Upper lobe of left lung (tissue), 6 donors: ENCODE measurements around the gene SCO2. TPM values are rescaled to one million over a fixed set of nuclear protein-coding genes. Genes with fewer than 3 reads are reported as not detected.
A peak's percentile ranks its signal among the peaks of the same experiment; 100 is the strongest.

ENCODE experiments used
- ATAC-seq, 2 donors: fragments of 200-7000 bp; cut with Tn5 transposase; one replicate each; pipeline ENCODE4 v1.9.1; 2022; ENCODE audit warnings: mild to moderate bottlenecking in 2 of 2, moderate library complexity in 2 of 2; ENCODE audit not compliant: low FRiP score in 2 of 2
- DNase-seq, 2 donors: peaks; one replicate each; pipeline ENCODE4 v3.0.0-alpha.2; 2019 to 2020
- H3K27ac ChIP-seq, 4 donors: fragments of 200-600 bp; sonication (generic); one replicate each; pipeline ENCODE4 v1.5.1; 2016 to 2019
- H3K27me3 ChIP-seq, 4 donors: fragments of 200-600 bp; sonication (generic); one replicate each; pipeline ENCODE4 v1.5.1; 2017 to 2019
- H3K36me3 ChIP-seq, 4 donors: fragments of 200-600 bp; sonication (generic); one replicate each; pipeline ENCODE4 v1.5.1; 2016 to 2019
- H3K4me1 ChIP-seq, 4 donors: fragments of 200-600 bp; sonication (generic); one replicate each; pipeline ENCODE4 v1.5.1; 2018 to 2019
- H3K4me3 ChIP-seq, 4 donors: fragments of 200-600 bp; sonication (generic); one replicate each; pipeline ENCODE4 v1.5.1; 2017 to 2019; ENCODE audit warnings: mild to moderate bottlenecking in 2 of 4, moderate library complexity in 1 of 4
- H3K9me3 ChIP-seq, 4 donors: fragments of 200-600 bp; sonication (generic); one replicate each; pipeline ENCODE4 v1.5.1; 2018 to 2019
- CTCF ChIP-seq, 6 experiments: fragments of 450-650 bp in 4 of 6; fragments of 200-600 bp in 2 of 6; sonication (generic) in 2 of 6; IDR thresholded peaks; one replicate each; pipeline ENCODE4 v1.5.1; 2016 to 2019; ENCODE audit warnings: antibody characterized with exemption in 6 of 6
- EP300 ChIP-seq, 4 donors: sonication (generic); formaldehyde crosslinking; IDR thresholded peaks; one replicate each; pipeline ENCODE4 v1.5.1; 2017; ENCODE audit warnings: antibody characterized with exemption in 4 of 4, control low read depth in 2 of 4
- POLR2A ChIP-seq, 4 donors: fragments of 450-650 bp; IDR thresholded peaks; one replicate each; pipeline ENCODE4 v1.5.1; 2016 to 2017; ENCODE audit warnings: antibody characterized with exemption in 4 of 4, mild to moderate bottlenecking in 2 of 4
- POLR2AphosphoS5 ChIP-seq, 2 donors: sonication (generic); formaldehyde crosslinking; IDR thresholded peaks; one replicate each; pipeline ENCODE4 v1.5.1; 2017; ENCODE audit warnings: antibody characterized with exemption in 2 of 2
- WGBS, 2 donors: methylation state at CpG; one replicate each; pipeline ENCODE4 v1.1.5; 2017 to 2018; 5-methylcytosine and 5-hydroxymethylcytosine counted together
- total RNA-seq, 6 donors: library from RNA; depleted of rRNA in 4 of 6; stranded (reverse); fragments of >200 nt in 4 of 6; gene quantifications; one replicate each; pipeline versions ENCODE4 v1.1.0 to v1.2.1, GENCODE V29; 2016 to 2021
- donor health status: DM: no; HTN: no; CAD: no; lungs with moderate emphysema.
- donor health status: DM: no; HTN: yes; CAD: no; lungs with severe emphysema.

The SCO2 gene
- total RNA-seq, 6 donors from 2014 or later = 1.7 to 14.0 (median 9.2) TPM; not detected in 1

GRCh38 chr22:50487290-50488005 is 38.0 kb downstream of the SCO2 start:
- TF ChIP-seq CTCF (IDR thresholded peaks at IDR 0.05) = no peak
- TF ChIP-seq EP300 (IDR thresholded peaks at IDR 0.05) = no peak
- TF ChIP-seq POLR2AphosphoS5 (IDR thresholded peaks at IDR 0.05) = no peak
- TF ChIP-seq POLR2A (IDR thresholded peaks at IDR 0.05) = no peak
- no peak overlapping the region for H3K4me3 ChIP-seq
- peaks cover 0 to 5% (median 0%) of the 10 kb centered on the region in 4 donors for H3K4me1 ChIP-seq
- no peak for ATAC-seq
- H3K27me3 ChIP-seq = peaks cover 0 to 6% (median under 1%) of the 10 kb centered on the region in 4 donors
- H3K9me3 ChIP-seq = no peaks in the 10 kb centered on the region
- 68 to 84% methylated on average over 12 to 23 of the region's 23 CpGs for WGBS, 2 donors
- peak in 1 of 2 donors; percentile 70 for DNase-seq
- no peak overlapping the region for H3K27ac ChIP-seq
- no peaks in the 10 kb centered on the region for H3K36me3 ChIP-seq

GRCh38 chr22:50486561-50487289 is 38.7 kb downstream of the SCO2 start, which contains the start of gene MIOX:
TSS of gene MIOX (plus strand) at chr22:50486859. CDS start at chr22:50486898, 39 bp downstream.
- Histone ChIP-seq H3K27me3 (peaks cover 0 to 13% (median 7%) of the 10 kb centered on the region in 4 donors), H3K36me3 (no peaks in the 10 kb centered on the region), H3K4me1 (peaks cover 5 to 12% (median 6%) of the 10 kb centered on the region in 4 donors), H3K27ac (no peak within 1 kb of the TSS), H3K4me3 (no peak within 1 kb of the TSS), H3K9me3 (no peaks in the 10 kb centered on the region)
- no peak for TF ChIP-seq POLR2A (IDR thresholded peaks at IDR 0.05)
- TF ChIP-seq CTCF (IDR thresholded peaks at IDR 0.05) = no peak
- TF ChIP-seq POLR2AphosphoS5 (IDR thresholded peaks at IDR 0.05) = no peak
- TF ChIP-seq EP300 (IDR thresholded peaks at IDR 0.05) = no peak
- DNase-seq (peak in 1 of 2 donors; percentile 72), ATAC-seq (no peak)
- WGBS, 2 donors = 70 to 75% methylated on average over 17 to 23 of the region's 23 CpGs

GRCh38 chr22:50485221-50486131 is 39.9 kb downstream of the SCO2 start:
- DNase-seq (peak; percentile 73 to 83), ATAC-seq (peak in 1 of 2 donors; percentile 12)
- TF ChIP-seq POLR2AphosphoS5 (IDR thresholded peaks at IDR 0.05) (no peak), POLR2A (IDR thresholded peaks at IDR 0.05) (no peak), EP300 (IDR thresholded peaks at IDR 0.05) (no peak), CTCF (IDR thresholded peaks at IDR 0.05) (no peak)
- H3K9me3 ChIP-seq = no peaks in the 10 kb centered on the region
- H3K36me3 ChIP-seq = no peaks in the 10 kb centered on the region
- no peak overlapping the region for H3K27ac ChIP-seq
- peaks cover 0 to 22% (median 13%) of the 10 kb centered on the region in 4 donors for H3K27me3 ChIP-seq
- 56 to 63% methylated on average over 23 to 26 of the region's 29 CpGs for WGBS, 2 donors
- peaks cover 12 to 17% (median 13%) of the 10 kb centered on the region in 4 donors for H3K4me1 ChIP-seq
- no peak overlapping the region for H3K4me3 ChIP-seq

- Histone ChIP-seq H3K36me3 (no peaks in the 10 kb centered on the region), H3K27ac (no peak overlapping the region), H3K4me3 (no peak overlapping the region), H3K4me1 (peaks cover 12 to 17% (median 13%) of the 10 kb centered on the region in 4 donors), H3K9me3 (no peaks in the 10 kb centered on the region), H3K27me3 (peaks cover 0 to 22% (median 13%) of the 10 kb centered on the region in 4 donors)
- DNase-seq = peak in 1 of 2 donors; percentile 76
- ATAC-seq = peak in 1 of 2 donors; percentile 20
- TF ChIP-seq POLR2A (IDR thresholded peaks at IDR 0.05) = no peak
- TF ChIP-seq EP300 (IDR thresholded peaks at IDR 0.05) = no peak
- TF ChIP-seq POLR2AphosphoS5 (IDR thresholded peaks at IDR 0.05) = no peak
- no peak for TF ChIP-seq CTCF (IDR thresholded peaks at IDR 0.05)
- WGBS, 2 donors = 81 to 82% methylated on average over 24 to 29 of the region's 31 CpGs
These were observed 41.2 kb downstream of the SCO2 start for GRCh38 chr22:50483977-50484853.
